ENCODE results near the gene CCR1.
"Not testable (repeated sequence)": the region's sequence is repeated elsewhere in the genome, so short reads cannot be mapped to it uniquely, and the experiment has no call there.

The CCR1 gene

DNA sequence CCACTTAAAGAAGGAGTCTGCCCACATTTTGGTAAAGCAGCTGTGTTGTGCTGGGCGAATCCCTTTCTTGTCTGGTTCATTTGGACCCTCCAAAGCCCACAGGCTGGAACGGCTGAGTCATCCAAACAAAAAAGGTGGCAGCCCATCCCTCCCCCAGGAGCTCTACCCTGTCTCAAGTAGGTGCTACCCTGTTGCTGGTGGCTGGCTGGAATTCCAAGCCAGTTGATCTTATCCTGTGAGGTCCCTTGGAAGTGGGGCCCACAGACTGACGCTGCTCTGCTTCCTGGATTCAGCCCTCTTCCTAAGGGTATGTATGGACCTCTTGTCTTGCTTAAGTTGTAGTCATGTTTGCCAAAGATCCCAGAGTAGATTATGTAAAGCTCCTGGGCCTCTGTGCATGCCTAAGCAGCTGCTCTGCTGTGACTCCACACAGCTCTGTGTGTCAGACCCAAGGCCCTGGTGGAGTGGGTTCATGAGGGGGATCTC, 44.5 kb downstream of the CCR1 start:
- DNase-seq: no peak

DNA sequence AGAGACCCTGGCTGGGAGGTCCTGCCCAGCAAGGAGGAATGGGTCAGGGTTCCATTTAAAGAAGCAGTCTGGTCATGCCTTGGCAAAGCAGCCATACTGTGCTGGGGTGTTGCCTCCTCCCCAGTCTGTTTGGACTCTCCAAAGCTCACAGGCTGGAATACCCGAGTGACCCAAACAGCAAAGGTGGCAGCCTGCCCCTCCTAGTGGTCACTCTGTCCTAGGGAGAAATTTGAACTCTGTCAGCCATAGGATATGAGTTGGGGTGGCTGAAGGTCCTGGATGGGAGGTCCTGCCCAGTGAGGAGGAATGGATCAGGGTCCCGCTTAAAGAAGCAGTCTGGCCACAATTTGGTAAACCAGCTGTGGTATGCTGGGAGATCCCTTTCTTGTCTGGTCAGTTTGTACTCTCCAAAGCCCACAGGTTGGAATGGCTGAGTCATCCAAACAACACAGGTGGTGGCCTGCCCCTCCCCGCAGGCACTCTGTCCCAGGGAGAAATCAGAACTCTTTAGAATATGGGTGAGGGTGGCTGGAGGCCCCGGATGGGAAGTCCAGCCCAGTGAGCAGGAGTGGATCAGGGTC, 45.0 kb downstream of the CCR1 start:
- no peak for DNase-seq

DNA sequence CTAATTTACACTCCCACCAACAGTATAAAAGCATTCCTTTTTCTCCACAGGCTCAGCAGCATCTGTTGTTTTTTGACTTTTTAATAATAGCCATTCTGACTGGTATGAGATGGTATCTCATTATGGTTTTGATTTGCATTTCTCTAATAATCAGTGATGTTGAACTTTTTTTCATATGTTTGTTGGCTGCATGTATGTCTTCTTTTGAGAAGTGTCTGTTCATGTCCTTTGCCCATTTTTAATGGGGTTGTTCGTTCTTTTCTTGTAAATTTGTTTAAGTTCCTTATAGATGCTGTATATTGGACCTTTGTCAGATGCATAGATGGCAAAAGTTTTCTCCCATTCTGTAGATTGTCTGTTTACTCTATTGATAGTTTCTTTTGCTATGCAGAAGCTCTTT, 50.4 kb downstream of the CCR1 start:
- DNase-seq: not testable (repeated sequence)

DNA sequence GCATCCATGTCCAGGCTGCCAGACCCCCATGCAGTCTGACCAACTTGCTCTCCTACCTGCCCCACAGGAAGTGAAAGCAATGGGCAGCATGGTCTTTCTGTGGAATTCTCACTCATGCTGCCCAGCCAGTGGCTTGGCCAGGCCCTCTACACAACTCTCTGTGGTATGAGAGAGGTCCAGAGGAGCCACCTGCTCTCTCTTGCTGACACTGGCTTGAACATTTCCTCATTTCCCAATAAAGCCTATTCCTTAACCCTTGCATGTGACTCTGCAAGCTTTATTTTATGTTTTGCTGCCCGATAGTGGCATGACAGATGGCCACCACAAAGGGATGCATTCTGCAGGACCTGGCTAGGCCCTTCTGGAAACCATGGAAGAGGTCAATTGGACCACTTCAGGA, 53.8 kb downstream of the CCR1 start:
- no peak for DNase-seq

All from activated effector memory CD4-positive, alpha-beta T cell treated with Interleukin-2 at 50 U/mL for 16 hours (primary cell).